A673 (cell line): ENCODE results near the gene CCDC57.

Source experiments
- EZH2 ChIP-seq: fragments of 200-600 bp; sonication (generic); IDR thresholded peaks from 2 replicates; pipeline ENCODE4 v1.6.1; 2017; ENCODE audit warnings: borderline replicate concordance, low read depth, mild to moderate bottlenecking, mixed read lengths, antibody characterized with exemption, low read length; ENCODE audit not compliant: poor library complexity, severe bottlenecking
- TF ChIP-seq, protein P1 (sequence below): fragments of 300-800, 200-600 bp; sonication (generic); conservative IDR thresholded peaks from 2 replicates; pipeline ENCODE4 v1.5.1; 2017; ENCODE audit warnings: low read depth, mild to moderate bottlenecking, antibody characterized with exemption, low read length, moderate library complexity, mixed read lengths

DNA sequence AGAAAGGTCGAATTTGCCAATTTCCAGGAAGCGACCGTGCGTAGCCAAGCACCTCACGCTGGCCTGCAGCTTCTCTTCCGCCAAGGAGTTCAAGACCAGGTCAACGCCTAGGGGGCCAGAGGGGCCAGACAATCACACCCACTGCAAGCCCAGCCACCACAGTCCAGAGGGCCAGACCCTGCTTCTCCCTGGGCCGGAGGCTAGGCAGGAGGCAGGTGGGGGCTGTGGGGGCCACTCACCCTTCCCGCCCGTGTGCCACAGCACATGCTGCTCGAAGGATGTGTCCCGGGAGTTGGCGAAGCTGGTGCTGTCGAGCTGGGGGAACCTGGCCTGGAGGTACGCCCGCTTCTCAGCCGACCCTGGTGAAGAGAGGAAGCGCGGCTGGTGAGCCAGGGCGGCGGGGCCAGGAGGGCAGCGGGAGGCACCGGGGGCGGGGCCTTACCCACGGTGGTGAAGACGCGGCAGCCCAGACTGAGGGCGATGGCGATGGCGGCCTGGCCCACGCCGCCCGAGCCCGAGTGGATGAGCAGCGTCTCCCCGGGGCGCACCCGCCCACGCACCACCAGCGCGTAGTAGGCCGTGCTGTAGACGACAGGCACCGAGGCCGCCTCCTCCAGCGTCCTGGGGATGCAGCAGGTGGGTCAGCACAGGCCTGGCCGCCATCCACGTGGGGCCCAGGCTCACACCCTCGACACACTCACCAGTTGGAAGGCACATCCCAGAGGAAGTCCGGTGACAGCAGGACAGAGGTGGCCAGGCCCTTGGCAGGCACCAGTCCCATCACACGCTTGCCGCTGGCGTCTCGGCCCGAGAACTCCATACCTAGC, 128.9 kb downstream of the CCDC57 start:
- TF ChIP-seq, protein P1, sequence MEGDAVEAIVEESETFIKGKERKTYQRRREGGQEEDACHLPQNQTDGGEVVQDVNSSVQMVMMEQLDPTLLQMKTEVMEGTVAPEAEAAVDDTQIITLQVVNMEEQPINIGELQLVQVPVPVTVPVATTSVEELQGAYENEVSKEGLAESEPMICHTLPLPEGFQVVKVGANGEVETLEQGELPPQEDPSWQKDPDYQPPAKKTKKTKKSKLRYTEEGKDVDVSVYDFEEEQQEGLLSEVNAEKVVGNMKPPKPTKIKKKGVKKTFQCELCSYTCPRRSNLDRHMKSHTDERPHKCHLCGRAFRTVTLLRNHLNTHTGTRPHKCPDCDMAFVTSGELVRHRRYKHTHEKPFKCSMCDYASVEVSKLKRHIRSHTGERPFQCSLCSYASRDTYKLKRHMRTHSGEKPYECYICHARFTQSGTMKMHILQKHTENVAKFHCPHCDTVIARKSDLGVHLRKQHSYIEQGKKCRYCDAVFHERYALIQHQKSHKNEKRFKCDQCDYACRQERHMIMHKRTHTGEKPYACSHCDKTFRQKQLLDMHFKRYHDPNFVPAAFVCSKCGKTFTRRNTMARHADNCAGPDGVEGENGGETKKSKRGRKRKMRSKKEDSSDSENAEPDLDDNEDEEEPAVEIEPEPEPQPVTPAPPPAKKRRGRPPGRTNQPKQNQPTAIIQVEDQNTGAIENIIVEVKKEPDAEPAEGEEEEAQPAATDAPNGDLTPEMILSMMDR = no peak
- no peak for TF ChIP-seq EZH2
